Cerebellar cortex (tissue), 1 donor: Measurements from ENCODE around the gene EPG5.
"Not testable (repeated sequence)": the region's sequence is repeated elsewhere in the genome, so short reads cannot be mapped to it uniquely, and the experiment has no call there.

ENCODE experiments used
- DNase-seq: peaks from one replicate; pipeline ENCODE4 v3.0.0-alpha.2; 2015; ENCODE audit warnings: low spot score

EPG5 gene

DNA sequence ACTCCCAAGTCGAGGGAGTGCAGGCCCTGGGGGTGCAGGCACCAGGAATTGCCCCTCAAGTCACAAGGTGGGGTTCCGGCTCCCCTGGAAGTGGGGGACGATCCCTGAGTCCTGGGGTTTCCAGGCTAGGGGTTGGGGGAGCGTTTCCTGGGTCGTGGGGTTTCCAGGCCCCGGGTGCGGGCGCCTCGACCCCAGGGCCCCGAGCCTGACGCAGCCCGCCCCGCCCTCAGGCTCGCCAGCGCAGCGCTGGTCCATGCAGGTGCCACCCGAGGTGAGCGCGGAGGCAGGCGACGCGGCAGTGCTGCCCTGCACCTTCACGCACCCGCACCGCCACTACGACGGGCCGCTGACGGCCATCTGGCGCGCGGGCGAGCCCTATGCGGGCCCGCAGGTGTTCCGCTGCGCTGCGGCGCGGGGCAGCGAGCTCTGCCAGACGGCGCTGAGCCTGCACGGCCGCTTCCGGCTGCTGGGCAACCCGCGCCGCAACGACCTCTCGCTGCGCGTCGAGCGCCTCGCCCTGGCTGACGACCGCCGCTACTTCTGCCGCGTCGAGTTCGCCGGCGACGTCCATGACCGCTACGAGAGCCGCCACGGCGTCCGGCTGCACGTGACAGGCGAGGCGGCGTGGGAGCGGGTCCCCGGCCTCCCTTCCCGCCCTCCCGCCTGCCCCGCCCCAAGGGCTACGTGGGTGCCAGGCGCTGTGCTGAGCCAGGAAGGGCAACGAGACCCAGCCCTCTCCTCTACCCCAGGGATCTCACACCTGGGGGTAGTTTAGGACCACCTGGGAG lies 129.7 kb downstream of the EPG5 start:
- no peak for DNase-seq

DNA sequence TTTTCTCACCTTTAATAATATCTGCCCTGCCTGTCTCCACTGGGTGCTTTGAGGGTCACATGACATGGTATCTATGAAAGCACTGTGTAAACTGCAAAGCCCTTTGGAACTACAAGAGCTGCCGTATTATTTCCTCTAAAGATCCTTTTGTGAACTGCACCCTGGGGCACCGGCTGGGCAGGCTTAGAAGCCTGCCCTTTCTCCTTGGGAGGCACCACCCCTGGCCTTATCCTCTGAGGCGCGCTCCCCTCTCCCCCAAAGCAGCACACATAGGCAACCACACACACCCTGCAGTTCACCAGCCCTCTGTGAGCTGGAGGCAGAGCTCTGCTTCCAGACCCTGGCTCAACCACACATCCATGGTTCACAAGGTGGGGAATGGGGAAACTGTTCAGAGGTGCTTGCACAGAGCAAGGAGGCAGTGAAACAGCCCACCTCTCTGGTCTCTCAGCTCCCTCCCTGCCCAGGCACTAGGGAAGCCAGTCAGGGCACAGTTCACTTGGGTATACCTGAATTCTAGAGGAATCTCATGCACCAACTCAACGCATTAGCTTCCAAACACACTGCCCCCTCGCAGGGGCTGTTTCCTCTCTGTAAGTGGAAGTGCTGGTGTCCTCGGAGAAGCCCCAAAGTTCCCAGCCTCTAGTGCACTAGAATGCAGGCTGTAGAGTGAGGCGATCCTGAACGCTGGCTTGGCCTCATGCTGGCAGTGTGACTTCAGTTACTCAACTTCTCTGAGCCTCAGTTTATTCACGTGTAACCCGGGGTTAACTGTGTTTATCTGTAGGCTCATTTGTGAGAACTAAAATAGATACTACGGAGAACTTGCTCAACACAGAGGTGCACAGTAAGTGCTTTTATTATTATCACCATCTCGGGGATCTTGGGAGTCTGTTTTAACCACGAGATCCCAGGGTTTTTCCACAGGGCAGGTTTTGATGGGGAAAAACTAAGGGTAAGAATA lies 130.6 kb downstream of the EPG5 start:
- no peak for DNase-seq

DNA sequence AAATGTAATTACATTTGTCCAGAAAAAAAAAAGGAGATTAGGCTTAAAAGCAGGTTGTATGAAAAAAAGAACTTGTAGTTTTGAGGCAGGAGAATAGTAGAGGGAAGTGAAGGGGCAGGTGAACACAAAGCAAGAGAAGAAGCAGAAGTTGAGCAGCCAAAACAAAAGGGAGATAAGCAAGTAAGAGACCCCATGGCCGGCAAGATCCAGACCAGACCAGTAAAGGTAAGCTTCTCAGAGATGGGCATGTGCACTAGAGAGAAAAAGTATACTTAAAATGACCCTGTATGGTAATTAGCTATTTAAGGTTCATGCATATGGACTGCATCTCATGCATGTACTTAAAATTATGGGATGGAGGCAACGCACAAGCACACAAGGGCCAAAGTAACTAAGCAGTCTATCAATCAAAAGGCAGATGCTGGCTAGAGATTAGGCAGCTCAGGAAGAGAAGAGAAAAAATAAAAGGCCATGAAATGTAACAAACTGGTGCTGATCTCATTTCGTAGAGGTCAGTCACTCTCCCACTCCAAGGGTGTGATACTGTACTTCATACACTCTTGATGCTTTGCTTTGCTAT lies 132.0 kb downstream of the EPG5 start:
- no peak for DNase-seq

DNA sequence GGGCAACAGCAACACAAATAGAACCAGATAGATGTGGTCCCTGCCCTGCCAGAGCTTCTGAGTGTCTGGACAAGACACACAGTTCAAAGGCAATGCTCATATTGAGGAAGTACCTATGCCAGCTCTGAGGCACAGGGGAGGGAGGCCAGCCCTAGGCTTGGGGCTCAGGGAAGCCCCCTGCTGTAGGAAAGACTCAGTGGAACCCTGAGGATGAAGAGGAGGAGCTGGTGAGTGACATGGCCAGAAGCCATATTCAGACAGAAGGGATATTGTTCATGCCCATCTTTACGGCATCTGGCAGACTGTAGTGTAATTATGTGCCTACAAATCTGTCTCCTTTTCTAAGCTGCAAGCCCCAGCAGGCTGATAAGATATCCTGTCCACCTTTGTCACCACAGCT lies 132.8 kb downstream of the EPG5 start:
- DNase-seq, result no peak

GRCh38 chr18:45833846-45834245 lies 133.3 kb downstream of the EPG5 start:
- no peak for DNase-seq

- no peak for DNase-seq
Measured at GRCh38 chr18:45830917-45831316, 136.2 kb downstream of the EPG5 start.

GRCh38 chr18:45829855-45830254 lies 137.3 kb downstream of the EPG5 start:
- no peak for DNase-seq

GRCh38 chr18:45828917-45829811 lies 138.0 kb downstream of the EPG5 start:
- DNase-seq, result no peak

DNA sequence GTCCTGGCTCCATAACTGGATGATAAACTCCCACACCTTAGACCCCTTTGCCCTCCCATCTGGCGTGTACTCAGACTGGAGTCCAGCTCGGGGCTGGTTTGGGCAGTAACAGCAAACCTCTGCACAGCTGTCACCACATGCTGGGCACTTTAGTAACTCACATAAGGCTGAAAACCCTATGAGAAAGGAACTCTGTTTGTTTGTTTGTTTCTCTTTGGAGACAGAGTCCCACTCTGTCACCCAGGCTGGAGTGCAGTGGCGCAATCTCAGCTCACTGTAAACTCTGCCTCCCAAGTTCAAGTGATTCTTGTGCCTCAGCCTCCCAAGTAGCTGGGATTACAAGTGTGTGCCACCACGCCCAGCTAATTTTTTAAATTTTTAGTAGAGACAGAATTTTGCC lies 140.4 kb downstream of the EPG5 start:
- not testable (repeated sequence) for DNase-seq

- no peak for DNase-seq
Measured at GRCh38 chr18:45826084-45826483, 141.0 kb downstream of the EPG5 start.

DNA sequence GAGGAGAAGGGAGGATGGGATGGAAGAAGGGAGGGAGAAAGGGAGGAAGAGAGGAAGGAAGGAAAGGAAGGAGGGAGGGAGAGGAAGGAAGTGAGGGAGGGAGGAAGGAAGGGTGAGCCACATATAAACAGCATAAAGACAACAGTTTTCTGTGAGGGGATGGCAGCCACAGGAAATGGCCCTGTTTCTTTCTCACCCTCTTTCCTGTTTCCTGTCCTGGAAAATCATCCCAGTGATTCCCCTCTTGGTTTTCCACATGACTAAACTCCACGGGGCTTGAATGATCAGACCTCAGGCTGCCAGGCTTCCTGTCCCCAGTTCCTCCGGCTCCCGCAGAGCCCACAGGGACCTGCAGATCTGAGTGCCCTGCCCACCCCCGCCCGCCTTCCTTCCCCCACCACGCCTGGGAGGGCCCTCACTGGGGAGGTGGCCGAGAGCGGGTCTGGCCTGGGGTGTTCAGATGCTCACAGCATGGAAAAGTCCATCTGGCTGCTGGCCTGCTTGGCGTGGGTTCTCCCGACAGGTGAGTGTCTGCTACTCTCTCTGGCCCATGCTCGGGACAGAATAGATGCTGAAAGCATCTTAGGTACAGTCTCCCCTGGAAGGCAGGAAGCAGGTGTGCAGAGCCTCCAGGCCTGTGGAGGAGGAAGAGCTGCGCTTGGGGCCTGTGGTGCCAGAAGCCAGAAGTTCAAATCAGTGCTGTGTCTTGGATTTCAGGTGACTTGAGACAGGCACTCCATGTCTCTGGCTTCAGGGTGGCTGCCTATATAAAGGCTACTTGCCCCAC lies 141.7 kb downstream of the EPG5 start, which contains the start of gene SIGLEC15:
Gene SIGLEC15, plus strand, starts transcription at position 418 of the 787 bp plus-strand sequence. Its CDS starts 54 bp downstream, at position 472.
- peak; percentile 22 for DNase-seq

GRCh38 chr18:45821711-45822110 lies 145.4 kb downstream of the EPG5 start:
- no peak for DNase-seq

- DNase-seq, result no peak
Measured at GRCh38 chr18:45821026-45821425, 146.1 kb downstream of the EPG5 start.

DNA sequence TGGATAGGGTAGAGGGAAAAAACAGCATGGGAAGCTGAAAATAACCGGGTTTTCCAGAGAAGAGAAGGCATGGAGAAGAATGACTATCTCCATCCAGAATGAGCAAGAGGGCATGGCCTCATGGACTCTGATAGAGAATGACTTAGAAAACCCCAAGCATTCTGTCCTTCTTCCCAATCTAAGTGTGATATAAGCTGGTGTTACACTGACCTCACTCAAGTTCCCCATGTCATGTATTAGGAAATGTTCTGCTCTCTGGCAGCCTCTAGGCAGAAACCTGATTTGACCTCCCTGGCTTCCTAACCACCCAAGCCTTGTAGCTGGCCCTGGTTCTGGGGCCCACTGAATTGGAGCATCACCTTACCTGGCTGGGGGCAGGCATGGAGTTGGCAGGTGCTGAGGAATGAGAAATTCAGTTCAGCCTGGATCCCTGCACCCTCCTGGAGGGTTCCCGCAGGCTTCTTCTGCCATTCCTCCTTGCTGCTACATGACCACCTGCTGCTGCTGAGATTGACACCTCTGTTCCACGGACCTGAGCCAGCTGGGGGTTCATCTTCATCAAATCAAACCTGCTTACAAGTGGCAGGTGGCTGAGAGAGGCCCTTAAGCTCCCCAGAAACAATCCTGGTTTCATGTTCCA lies 146.9 kb downstream of the EPG5 start:
- DNase-seq, result no peak

DNA sequence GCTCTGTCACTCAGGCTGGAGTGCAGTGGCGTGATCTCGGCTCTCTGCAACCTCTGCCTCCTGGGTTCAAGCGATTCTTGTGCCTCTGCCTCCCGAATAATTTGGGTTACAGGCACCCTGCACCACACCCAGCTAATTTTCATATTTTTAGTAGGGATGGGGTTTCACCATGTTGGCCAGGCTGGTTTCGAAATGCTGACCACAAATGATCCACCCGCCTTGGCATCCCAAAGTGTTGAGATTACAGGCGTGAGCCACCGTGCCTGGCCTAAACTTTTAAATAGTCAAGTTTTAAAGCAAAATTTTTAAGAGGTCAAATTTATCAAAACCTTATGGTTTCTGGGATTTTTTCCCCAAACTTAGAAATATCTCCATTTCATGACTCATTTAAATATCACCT lies 148.4 kb downstream of the EPG5 start:
- not testable (repeated sequence) for DNase-seq

- no peak for DNase-seq
Measured at GRCh38 chr18:45817543-45817942, 149.6 kb downstream of the EPG5 start.

- not testable (repeated sequence) for DNase-seq
Measured at GRCh38 chr18:45814733-45815132, 152.4 kb downstream of the EPG5 start.

DNA sequence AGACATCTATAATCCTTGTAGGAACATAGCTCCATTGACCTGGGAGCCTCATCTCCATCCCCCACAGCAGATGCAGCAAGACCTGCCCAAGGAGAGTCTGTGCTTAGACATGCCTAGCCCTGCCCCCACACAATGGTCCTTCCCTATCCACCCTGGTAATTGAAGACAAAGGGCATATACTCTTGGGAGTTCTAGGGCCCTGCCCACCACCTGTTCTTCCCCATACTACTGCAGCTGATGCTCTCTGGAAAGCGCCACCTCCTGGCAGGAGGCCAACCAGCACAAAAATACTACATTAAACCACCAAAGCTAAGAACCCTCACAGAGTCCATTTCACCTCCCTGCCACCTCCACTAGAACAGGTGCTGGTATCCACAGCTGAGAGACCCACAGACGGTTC lies 160.0 kb downstream of the EPG5 start:
- DNase-seq, result not testable (repeated sequence)

- no peak for DNase-seq
Measured at GRCh38 chr18:45806226-45806625, 160.9 kb downstream of the EPG5 start.

- DNase-seq, result no peak
Measured at GRCh38 chr18:45805551-45805950, 161.6 kb downstream of the EPG5 start.
